Measurements from ENCODE around the gene CCDC170. TPM values are rescaled to one million over a fixed set of nuclear protein-coding genes. Genes with fewer than 3 reads are reported as not detected.

CCDC170 gene
- total RNA-seq, 4 donors from 2014 or later: 0.22 to 1.1 (median 1.1) TPM; not detected in 1

GRCh38 chr6:151624481-151624880 is 130.7 kb downstream of the CCDC170 start:
- DNase-seq (ENCODE audit: low spot score in 2 of 2): no peak
- intact Hi-C loops (cut with DNase I; ENCODE audit: low total_unique reads): no loop called here
- 87 to 90% methylated on average over 5 of the region's 5 CpGs for WGBS, 2 donors
- H3K4me3 ChIP-seq (ENCODE audit: low read depth, poor library complexity, severe bottlenecking): no peak overlapping the region
- TF ChIP-seq CTCF (IDR thresholded peaks at IDR 0.05) (no peak), POLR2A (IDR thresholded peaks at IDR 0.05) (no peak)

- TF ChIP-seq CTCF (IDR thresholded peaks at IDR 0.05) (no peak), POLR2A (IDR thresholded peaks at IDR 0.05) (no peak)
- 93 to 96% methylated on average over 7 of the region's 7 CpGs for WGBS, 2 donors
- DNase-seq (ENCODE audit: low spot score in 2 of 2): no peak
- intact Hi-C loops (cut with DNase I; ENCODE audit: low total_unique reads): no loop called here
- H3K4me3 ChIP-seq (ENCODE audit: low read depth, poor library complexity, severe bottlenecking): no peak overlapping the region
Observed at GRCh38 chr6:151624900-151625536, 131.2 kb downstream of the CCDC170 start.

- 38 to 40% methylated on average over 3 of the region's 3 CpGs for WGBS, 2 donors
- no peak overlapping the region for H3K4me3 ChIP-seq (ENCODE audit: low read depth, poor library complexity, severe bottlenecking)
- intact Hi-C loops (cut with DNase I; ENCODE audit: low total_unique reads): no loop called here
- no peak for DNase-seq (ENCODE audit: low spot score in 2 of 2)
- TF ChIP-seq CTCF (IDR thresholded peaks at IDR 0.05) (no peak), POLR2A (IDR thresholded peaks at IDR 0.05) (no peak)
Observed at GRCh38 chr6:151627689-151628444, 134.1 kb downstream of the CCDC170 start.

GRCh38 chr6:151629791-151630190 is 136.0 kb downstream of the CCDC170 start:
- H3K4me3 ChIP-seq (ENCODE audit: low read depth, poor library complexity, severe bottlenecking): no peak overlapping the region
- DNase-seq (ENCODE audit: low spot score in 2 of 2): no peak
- TF ChIP-seq CTCF (IDR thresholded peaks at IDR 0.05) (no peak), POLR2A (IDR thresholded peaks at IDR 0.05) (no peak)
- intact Hi-C loops (cut with DNase I; ENCODE audit: low total_unique reads): no loop called here
- 62 to 79% methylated on average over 4 of the region's 4 CpGs for WGBS, 2 donors

GRCh38 chr6:151630387-151630786 is 136.6 kb downstream of the CCDC170 start:
- DNase-seq (ENCODE audit: low spot score in 2 of 2): no peak
- TF ChIP-seq CTCF (IDR thresholded peaks at IDR 0.05) (no peak), POLR2A (IDR thresholded peaks at IDR 0.05) (no peak)
- intact Hi-C loops (cut with DNase I; ENCODE audit: low total_unique reads): no loop called here
- H3K4me3 ChIP-seq (ENCODE audit: low read depth, poor library complexity, severe bottlenecking): no peak overlapping the region

All from lower leg skin (tissue), 4 donors.